Endothelial cell of umbilical vein (primary cell): Measurements from ENCODE around the gene SIGLEC7. TPM values are rescaled to one million over a fixed set of nuclear protein-coding genes. Genes with fewer than 3 reads are reported as not detected.

ENCODE experiments used
- BruUV-seq: library from RNA; stranded (reverse); fragments of 400-500 nt; replicated peaks from 2 replicates; lab custom pipeline; 2021; lab: Mats Ljungman, UMichigan
- CTCF ChIA-PET: fragments of 300-600, 350-600 bp; sonication (Branson Sonifier 250); formaldehyde crosslinking; loops from one replicate; lab custom pipeline; 2021; ENCODE audit warnings: antibody characterized with exemption, inconsistent platforms; lab: Charles Lee
- POLR2A ChIA-PET: fragments of 300-600, 350-600 bp; sonication (Branson Sonifier 250); formaldehyde crosslinking; loops from one replicate; lab custom pipeline; 2021; ENCODE audit warnings: antibody characterized with exemption, inconsistent platforms; lab: Charles Lee
- DNase-seq: peaks from one replicate; pipeline ENCODE4 v3.0.0-alpha.2; 2011; ENCODE audit warnings: low read depth, low spot score
- FAIRE-seq: peaks from 2 replicates; lab custom pipeline; 2011; peaks lifted over from hg19 to GRCh38; lab: Jason Lieb, UNC
- H2AFZ ChIP-seq: 2 replicates; pipeline ENCODE4 v1.6.0; 2012; ENCODE audit warnings: low read depth, low read length, control low read depth, inconsistent platforms
- H3K27ac ChIP-seq: 2 replicates; pipeline ENCODE4 v1.5.1; 2011; ENCODE audit warnings: low read depth, mild to moderate bottlenecking, control low read depth, low read length, moderate library complexity; ENCODE audit not compliant: insufficient read depth
- H3K27me3 ChIP-seq, 2 experiments: 2 replicates each; pipeline versions ENCODE4 v1.6.0 to v1.6.1; 2011; ENCODE audit warnings: low read length in 2 of 2, mixed read lengths in 1 of 2; ENCODE audit not compliant: control insufficient read depth in 2 of 2, insufficient read depth in 2 of 2
- H3K36me3 ChIP-seq, 2 experiments: 2 replicates in 1 of 2; 3 replicates in 1 of 2; pipeline ENCODE4 v1.5.1; 2011; ENCODE audit warnings: low read length in 2 of 2, mild to moderate bottlenecking in 1 of 2, moderate library complexity in 1 of 2; ENCODE audit not compliant: control insufficient read depth in 2 of 2, insufficient read depth in 2 of 2; ENCODE audit errors: extremely low read depth in 1 of 2
- H3K4me1 ChIP-seq: 3 replicates; pipeline ENCODE4 v1.5.1; 2011; ENCODE audit warnings: mild to moderate bottlenecking, low read length; ENCODE audit not compliant: control insufficient read depth, insufficient read depth; ENCODE audit errors: extremely low read depth
- H3K4me2 ChIP-seq: 2 replicates; pipeline ENCODE4 v1.6.1; 2011; ENCODE audit warnings: low read length, control low read depth, mixed read lengths; ENCODE audit not compliant: insufficient read depth
- H3K4me3 ChIP-seq, 3 experiments: fragments of 200-600 bp in 1 of 3; sonication (generic), shearing (Covaris generic) in 1 of 3; replicated peaks in 1 of 3; 2 replicates each; pipeline ENCODE4 v1.5.1; 2011 to 2016; ENCODE audit warnings: control low read depth in 3 of 3, low read length in 3 of 3, mild to moderate bottlenecking in 2 of 3, inconsistent platforms in 1 of 3, low read depth in 1 of 3, moderate library complexity in 1 of 3; ENCODE audit not compliant: insufficient read depth in 1 of 3
- H3K79me2 ChIP-seq: 2 replicates; pipeline ENCODE4 v1.6.0; 2012; ENCODE audit warnings: low read length, inconsistent platforms; ENCODE audit not compliant: control insufficient read depth, insufficient read depth
- H3K9ac ChIP-seq: replicated peaks from 2 replicates; pipeline ENCODE3; 2011; ENCODE audit warnings: low read length, control low read depth; ENCODE audit not compliant: insufficient read depth; ENCODE audit errors: extremely low read depth
- H3K9me1 ChIP-seq: replicated peaks from 3 replicates; pipeline ENCODE4 v1.6.0; 2011; ENCODE audit warnings: mild to moderate bottlenecking, low read length; ENCODE audit not compliant: control insufficient read depth, insufficient read depth; ENCODE audit errors: extremely low read depth
- H3K9me3 ChIP-seq: replicated peaks from 2 replicates; pipeline ENCODE4 v1.5.1; 2012; ENCODE audit warnings: low read length, inconsistent platforms; ENCODE audit not compliant: control insufficient read depth, insufficient read depth
- H4K20me1 ChIP-seq: replicated peaks from 2 replicates; pipeline ENCODE3; 2011; ENCODE audit warnings: mild to moderate bottlenecking, low read length; ENCODE audit not compliant: control insufficient read depth, insufficient read depth; ENCODE audit errors: extremely low read depth
- CTCF ChIP-seq, 2 donors: IDR thresholded peaks; 1 replicate in 1 of 2; 2 replicates in 1 of 2; pipeline ENCODE4 v1.5.1; 2011; ENCODE audit warnings: low read length in 2 of 2, mild to moderate bottlenecking in 2 of 2, moderate library complexity in 2 of 2, control low read depth in 1 of 2, inconsistent platforms in 1 of 2, low read depth in 1 of 2; ENCODE audit not compliant: insufficient read depth in 1 of 2; ENCODE audit errors: extremely low read depth in 1 of 2
- EZH2 ChIP-seq: IDR thresholded peaks from 2 replicates; pipeline ENCODE4 v1.6.1; 2012; ENCODE audit warnings: borderline replicate concordance, low read depth, mild to moderate bottlenecking, moderate library complexity, low read length, inconsistent platforms; ENCODE audit not compliant: severe bottlenecking
- FOS ChIP-seq: IDR thresholded peaks from 2 replicates; pipeline ENCODE4 v1.6.1; 2011; ENCODE audit warnings: mild to moderate bottlenecking, low read length, moderate library complexity, borderline replicate concordance; ENCODE audit not compliant: insufficient read depth
- GATA2 ChIP-seq: IDR thresholded peaks from 2 replicates; pipeline ENCODE4 v1.7.0; 2011; ENCODE audit warnings: low read depth, mild to moderate bottlenecking, moderate library complexity, mixed read lengths, low read length; ENCODE audit not compliant: insufficient read length, insufficient read depth
- JUN ChIP-seq: IDR thresholded peaks from 2 replicates; pipeline ENCODE4 v1.6.1; 2011; ENCODE audit warnings: borderline replicate concordance, low read depth; ENCODE audit not compliant: insufficient read length, insufficient read depth
- MYC ChIP-seq: IDR thresholded peaks from one replicate; pipeline ENCODE4 v1.6.1; 2011; ENCODE audit warnings: mild to moderate bottlenecking, low read depth, low read length
- POLR2A ChIP-seq: IDR thresholded peaks from 2 replicates; pipeline ENCODE4 v1.6.1; 2012; ENCODE audit warnings: low read depth, mild to moderate bottlenecking, control low read depth, low read length
- POLR2AphosphoS5 ChIP-seq: IDR thresholded peaks from 2 replicates; pipeline ENCODE4 v1.6.1; 2012; ENCODE audit warnings: low read depth, mild to moderate bottlenecking, control low read depth, low read length, moderate library complexity; ENCODE audit not compliant: insufficient read depth
- dilution Hi-C: fragments of 300-500 bp; cut with MboI; formaldehyde crosslinking; loops from one replicate; pipeline ENCODE4 v1.15.0; 2019; ENCODE audit warnings: low sequenced_read_pairs; ENCODE audit not compliant: extremely low pct_ligation_motif_present
- intact Hi-C: fragments of 100-400 bp; cut with micrococcal nuclease; formaldehyde crosslinking; loops from one replicate; pipeline ENCODE4 v1.10.0; 2022
- polyA plus RNA-seq, 4 experiments: library from polyadenylated mRNA; depleted of rRNA in 3 of 4; stranded (reverse) in 3 of 4; unstranded in 1 of 4; fragments of >200 nt; gene quantifications; 2 replicates each; pipeline versions ENCODE4 v1.2.1 to v1.2.3, GENCODE V29; 2011 to 2012; ENCODE audit warnings: missing spikeins in 1 of 4
- total RNA-seq: library from RNA; stranded (reverse); gene quantifications from 2 replicates; pipeline ENCODE4 v1.2.3, GENCODE V29; 2021
- TF ChIP-seq, protein P1 (sequence below): IDR thresholded peaks from 2 replicates; pipeline ENCODE4 v1.6.1; 2011; ENCODE audit not compliant: insufficient read depth, insufficient read length

The SIGLEC7 gene
- total and polyA plus RNA-seq, 2 donors (not counting 3 experiments of a cell fraction or from before 2014, with no cell fraction given): not detected

DNA sequence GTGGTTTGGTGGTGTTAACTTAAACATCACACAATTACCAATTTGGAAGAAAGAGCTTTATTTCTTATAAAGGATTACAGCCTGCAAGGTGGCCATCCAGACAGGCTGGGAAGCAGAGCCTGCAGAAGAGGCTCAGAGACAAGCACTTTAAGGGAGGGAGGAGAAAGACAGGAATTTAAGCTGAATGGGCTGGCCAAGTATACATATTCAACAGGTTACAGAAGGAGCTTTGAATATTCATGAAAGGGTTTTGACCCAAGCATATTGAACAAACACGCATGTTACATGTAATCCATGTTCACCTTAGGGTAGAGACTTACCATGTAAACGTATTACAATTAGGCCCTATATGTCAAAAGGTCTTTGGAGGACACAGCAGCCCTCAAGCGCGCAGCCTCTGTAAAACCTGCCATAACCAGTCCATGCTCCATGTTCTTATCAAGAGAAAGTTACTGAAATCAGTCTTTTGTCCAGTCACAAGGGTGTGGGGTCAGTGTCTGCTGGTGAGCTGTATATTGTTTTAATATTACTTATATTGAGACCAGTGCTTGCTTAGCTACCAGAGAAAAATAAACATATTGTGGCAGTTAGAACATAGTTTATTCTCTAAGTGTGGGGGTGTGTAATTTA is 19.9 kb downstream of the SIGLEC7 start:
- dilution Hi-C loops (no loop called here), intact Hi-C loops (no loop called here)
- H3K4me1 ChIP-seq: no peaks in the 10 kb centered on the region
- no peaks in the 10 kb centered on the region for H3K36me3 ChIP-seq
- H3K79me2 ChIP-seq: no peaks in the 10 kb centered on the region
- FAIRE-seq: no peak
- H3K4me2 ChIP-seq: no peak overlapping the region
- H4K20me1 ChIP-seq: no peaks in the 10 kb centered on the region
- no peaks in the 10 kb centered on the region for H3K9me1 ChIP-seq
- peaks cover 0 to 4% of the 10 kb centered on the region in 2 experiments for H3K27me3 ChIP-seq
- CTCF ChIA-PET: interaction anchor here (0.5 to 1.4 kb wide), 3 partner anchors 97 to 495 kb away, joined by 3 read pairs; no protein-coding TSS in a partner anchor
- no peak for DNase-seq
- H2AFZ ChIP-seq: no peak overlapping the region
- H3K4me3 ChIP-seq: no peak overlapping the region
- TF ChIP-seq, protein P1, sequence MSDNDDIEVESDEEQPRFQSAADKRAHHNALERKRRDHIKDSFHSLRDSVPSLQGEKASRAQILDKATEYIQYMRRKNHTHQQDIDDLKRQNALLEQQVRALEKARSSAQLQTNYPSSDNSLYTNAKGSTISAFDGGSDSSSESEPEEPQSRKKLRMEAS: no peak
- TF ChIP-seq FOS (no peak), JUN (no peak), MYC (no peak), POLR2A (no peak), POLR2AphosphoS5 (no peak)
- POLR2A ChIA-PET: no interaction called here
- no peaks in the 10 kb centered on the region for H3K9me3 ChIP-seq
- H3K27ac ChIP-seq: no peak overlapping the region
- no peak overlapping the region for H3K9ac ChIP-seq
- no TSS peak for BruUV-seq

GRCh38 chr19:51163257-51163656 is 21.2 kb downstream of the SIGLEC7 start:
- Histone ChIP-seq H3K79me2 (no peaks in the 10 kb centered on the region), H3K9me1 (no peaks in the 10 kb centered on the region), H2AFZ (no peak overlapping the region), H3K27me3 (peaks cover 0 to 4% of the 10 kb centered on the region in 2 experiments), H3K4me2 (no peak overlapping the region), H3K27ac (no peak overlapping the region), H3K4me1 (no peaks in the 10 kb centered on the region), H3K9me3 (no peaks in the 10 kb centered on the region), H3K36me3 (no peaks in the 10 kb centered on the region), H3K9ac (no peak overlapping the region), H4K20me1 (no peaks in the 10 kb centered on the region), H3K4me3 (no peak overlapping the region)
- dilution Hi-C loops (no loop called here), intact Hi-C loops (no loop called here)
- TF ChIP-seq CTCF (IDR thresholded peaks at IDR 0.05; ENCODE audit: extremely low read depth in 1 of 2, insufficient read depth in 1 of 2, low read depth in 1 of 2, low read length in 2 of 2) (no peak), GATA2 (no peak), EZH2 (no peak), FOS (no peak), POLR2A (no peak), POLR2AphosphoS5 (no peak), MYC (no peak)
- ChIA-PET POLR2A (no interaction called here), CTCF (interaction anchor here (1.4 kb wide), 1 partner anchor 96 kb away, joined by 3 read pairs; no protein-coding TSS in a partner anchor)
- no peak for FAIRE-seq
- BruUV-seq: no TSS peak
- no peak for DNase-seq
